PC-3 (cell line): ENCODE data around the gene TXNDC2. TPM values are rescaled to one million over a fixed set of nuclear protein-coding genes. Genes with fewer than 3 reads are reported as not detected.

ENCODE experiments used
- ATAC-seq: fragments of 200-7000 bp; cut with Tn5 transposase; 2 replicates; pipeline ENCODE4 v1.9.1; 2020; ENCODE audit warnings: mild to moderate bottlenecking, moderate library complexity
- BruUV-seq: library from RNA; stranded (reverse); fragments of 400-500 nt; replicated peaks from 2 replicates; lab custom pipeline; 2021; lab: Mats Ljungman, UMichigan
- CTCF ChIA-PET: fragments of 300-600 bp; sonication (Branson Sonifier 250); formaldehyde crosslinking; loops from one replicate; lab custom pipeline; 2022; ENCODE audit warnings: antibody characterized with exemption; lab: Charles Lee
- POLR2A ChIA-PET: fragments of 300-600 bp; sonication (Branson Sonifier 250); formaldehyde crosslinking; loops from one replicate; lab custom pipeline; 2022; ENCODE audit warnings: antibody characterized with exemption; ENCODE audit not compliant: unreplicated experiment; lab: Charles Lee
- DNase-seq: peaks from one replicate; pipeline ENCODE4 v3.0.0-alpha.2; 2015
- H2AFZ ChIP-seq: fragments of 300-600 bp; sonication (generic); 2 replicates; pipeline ENCODE4 v1.6.0; 2016; ENCODE audit warnings: antibody characterized with exemption, low read length
- H3F3A ChIP-seq: fragments of 300-600 bp; sonication (generic); one replicate; pipeline ENCODE4 v1.6.0; 2017; ENCODE audit warnings: antibody characterized with exemption, low read length, control low read depth, mild to moderate bottlenecking; ENCODE audit not compliant: unreplicated experiment
- H3K27ac ChIP-seq: fragments of 300-600 bp; sonication (generic); 2 replicates; pipeline ENCODE4 v1.5.1; 2016; ENCODE audit warnings: mild to moderate bottlenecking, low read length
- H3K27me3 ChIP-seq: fragments of 300-600 bp; sonication (generic); 2 replicates; pipeline ENCODE4 v1.6.1; 2016; ENCODE audit warnings: low read length, mixed read lengths
- H3K36me3 ChIP-seq: fragments of 300-600 bp; sonication (generic); 2 replicates; pipeline ENCODE4 v1.6.1; 2016; ENCODE audit warnings: low read depth, mixed run types, low read length, mixed read lengths
- H3K4me1 ChIP-seq: fragments of 300-600 bp; sonication (generic); 2 replicates; pipeline ENCODE4 v1.5.1; 2016; ENCODE audit warnings: low read length; ENCODE audit not compliant: insufficient read depth
- H3K4me2 ChIP-seq: fragments of 300-600 bp; sonication (generic); 2 replicates; pipeline ENCODE4 v1.6.0; 2016; ENCODE audit warnings: low read length
- H3K4me3 ChIP-seq: fragments of 300-600 bp; sonication (generic); 2 replicates; pipeline ENCODE4 v1.5.1; 2016; ENCODE audit warnings: mild to moderate bottlenecking, low read length, mixed read lengths
- H3K79me2 ChIP-seq: fragments of 300-600 bp; sonication (generic); 2 replicates; pipeline ENCODE4 v1.6.1; 2017; ENCODE audit warnings: low read length, mixed read lengths
- H3K9ac ChIP-seq: fragments of 300-600 bp; sonication (generic); 2 replicates; pipeline ENCODE4 v1.6.0; 2016; ENCODE audit warnings: mild to moderate bottlenecking, low read length
- H3K9me2 ChIP-seq: fragments of 300-600 bp; sonication (generic); replicated peaks from 2 replicates; pipeline ENCODE4 v1.6.1; 2016; ENCODE audit warnings: mixed run types, low read length, mixed read lengths
- H3K9me3 ChIP-seq: fragments of 300-600 bp; sonication (generic); 2 replicates; pipeline ENCODE4 v1.6.1; 2016; ENCODE audit warnings: low read length, mixed read lengths
- H4K20me1 ChIP-seq: fragments of 300-600 bp; sonication (generic); 2 replicates; pipeline ENCODE4 v1.6.1; 2016; ENCODE audit warnings: low read length, mixed read lengths
- CTCF ChIP-seq: fragments of 300-600 bp; sonication (generic); conservative IDR thresholded peaks from 2 replicates; pipeline ENCODE4 v1.5.1; 2017; ENCODE audit warnings: antibody characterized with exemption, low read depth, mild to moderate bottlenecking, low read length
- EZH2 ChIP-seq: fragments of 300-600 bp; sonication (generic); IDR thresholded peaks from one replicate; pipeline ENCODE4 v1.6.1; 2017; ENCODE audit warnings: antibody characterized with exemption, mild to moderate bottlenecking, low read length; ENCODE audit not compliant: unreplicated experiment
- EZH2phosphoT487 ChIP-seq: fragments of 300-600 bp; sonication (generic); IDR thresholded peaks from 2 replicates; pipeline ENCODE4 v1.6.1; 2018; ENCODE audit warnings: mild to moderate bottlenecking, antibody characterized with exemption, low read length, borderline replicate concordance
- intact Hi-C: fragments of 100-400 bp; cut with micrococcal nuclease; formaldehyde crosslinking; loops from 2 replicates; pipeline ENCODE4 v1.9.0; 2023
- total RNA-seq: library from RNA; depleted of rRNA; stranded (reverse); fragments of >200 nt; gene quantifications from 2 replicates; pipeline ENCODE4 v1.2.3, GENCODE V29; 2014

The TXNDC2 gene
- total RNA-seq, 1 experiment from 2014 or later: 0.87 TPM

GRCh38 chr18:9867071-9867594, 18.6 kb upstream of the TXNDC2 start:
- H3K9me3 ChIP-seq: 0 out of 2 replicates have a peak, but pooled peaks cover 7% of the 10 kb centered on the region
- no peak overlapping the region for H2AFZ ChIP-seq
- intact Hi-C loops: no loop called here
- no peak overlapping the region for H3K27ac ChIP-seq
- DNase-seq: peak; percentile 54
- POLR2A ChIA-PET: no interaction called here
- no peaks in the 10 kb centered on the region for H3K79me2 ChIP-seq
- CTCF ChIA-PET: no interaction called here
- H3K27me3 ChIP-seq: no peaks in the 10 kb centered on the region
- TF ChIP-seq EZH2 (no peak), CTCF (no peak), EZH2phosphoT487 (no peak)
- BruUV-seq: no TSS peak
- no peak overlapping the region for H3K9ac ChIP-seq
- ATAC-seq: no peak; the same call in 1 of the 2 replicates
- no peaks in the 10 kb centered on the region for H3F3A ChIP-seq
- H3K4me2 ChIP-seq: no peak overlapping the region
- no peak overlapping the region for H3K4me3 ChIP-seq
- no peaks in the 10 kb centered on the region for H3K9me2 ChIP-seq
- peaks cover 10% of the 10 kb centered on the region for H3K4me1 ChIP-seq
- H4K20me1 ChIP-seq: no peaks in the 10 kb centered on the region
- H3K36me3 ChIP-seq: no peaks in the 10 kb centered on the region

GRCh38 chr18:9868857-9869714, 16.7 kb upstream of the TXNDC2 start:
- Histone ChIP-seq H3K4me1 (peaks cover 10% of the 10 kb centered on the region), H3K27ac (no peak overlapping the region), H3K27me3 (no peaks in the 10 kb centered on the region), H3K36me3 (no peaks in the 10 kb centered on the region), H3K9me3 (0 out of 2 replicates have a peak, but pooled peaks cover 7% of the 10 kb centered on the region), H3K9me2 (no peaks in the 10 kb centered on the region), H3F3A (no peaks in the 10 kb centered on the region), H3K79me2 (no peaks in the 10 kb centered on the region), H3K4me2 (peak overlapping the region; percentile 7; the same call in 1 of the 2 replicates), H2AFZ (no peak overlapping the region), H4K20me1 (no peaks in the 10 kb centered on the region), H3K4me3 (no peak overlapping the region), H3K9ac (no peak overlapping the region)
- no TSS peak for BruUV-seq
- intact Hi-C loops: no loop called here
- no peak for DNase-seq
- no peak for TF ChIP-seq CTCF
- no peak for TF ChIP-seq EZH2phosphoT487
- no peak for TF ChIP-seq EZH2
- POLR2A ChIA-PET: no interaction called here
- ATAC-seq: no peak
- CTCF ChIA-PET: no interaction called here
